GM15510 (cell line): ENCODE results near the gene ZNF521.

Source experiments
- POLR2A ChIP-seq: IDR thresholded peaks from 3 replicates; pipeline ENCODE4 v1.6.1; 2011; ENCODE audit warnings: borderline replicate concordance; ENCODE audit not compliant: insufficient read length; ENCODE audit errors: extremely low read depth

ZNF521 gene

DNA sequence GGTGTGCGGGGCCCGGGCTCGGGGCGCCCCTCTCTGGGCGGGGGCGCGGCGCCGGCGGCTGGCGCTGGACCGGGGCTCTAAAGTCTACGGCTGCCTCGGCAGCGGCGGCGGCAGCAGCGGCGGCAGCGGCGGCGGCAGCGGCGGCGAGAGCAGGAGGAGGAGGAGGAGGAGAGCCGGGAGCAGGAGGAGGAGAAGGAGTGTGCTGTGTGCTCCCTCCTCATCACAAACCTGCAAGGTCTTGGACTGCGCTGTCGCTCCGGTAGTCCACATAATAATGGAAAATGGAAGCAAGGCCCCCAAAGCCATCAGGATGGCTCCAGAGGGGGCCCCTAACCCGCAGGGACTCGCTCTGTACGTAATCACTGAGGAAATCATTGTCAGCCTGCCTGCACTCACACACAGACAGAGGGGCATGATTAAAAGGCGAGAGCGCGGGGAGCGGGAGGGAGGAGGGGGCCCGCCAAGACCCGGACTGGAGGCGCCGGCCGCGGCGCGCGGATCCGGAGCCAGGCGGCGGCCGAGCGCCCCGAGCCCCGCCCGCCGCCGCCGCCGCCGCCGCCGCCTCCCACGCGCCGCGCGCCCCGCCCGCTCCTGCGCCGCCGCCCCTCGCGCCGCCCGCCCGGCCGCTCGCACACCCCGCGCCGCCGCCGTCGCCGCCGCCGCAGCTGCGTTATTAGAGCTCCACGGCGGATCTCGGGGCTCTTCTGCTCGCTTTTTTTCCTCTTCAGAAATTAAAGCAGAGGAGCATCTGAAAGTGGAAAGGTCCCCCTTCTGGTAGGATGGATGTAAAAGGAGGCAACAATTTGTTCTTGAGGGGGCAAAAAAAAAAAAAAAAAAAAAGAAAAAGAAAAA lies at the start of gene ZNF521:
ZNF521 (minus strand) TSS at position 390 of the 852 bp plus-strand sequence. CDS start 1,220 bp downstream, outside the sequence.
- no peak for TF ChIP-seq POLR2A

DNA sequence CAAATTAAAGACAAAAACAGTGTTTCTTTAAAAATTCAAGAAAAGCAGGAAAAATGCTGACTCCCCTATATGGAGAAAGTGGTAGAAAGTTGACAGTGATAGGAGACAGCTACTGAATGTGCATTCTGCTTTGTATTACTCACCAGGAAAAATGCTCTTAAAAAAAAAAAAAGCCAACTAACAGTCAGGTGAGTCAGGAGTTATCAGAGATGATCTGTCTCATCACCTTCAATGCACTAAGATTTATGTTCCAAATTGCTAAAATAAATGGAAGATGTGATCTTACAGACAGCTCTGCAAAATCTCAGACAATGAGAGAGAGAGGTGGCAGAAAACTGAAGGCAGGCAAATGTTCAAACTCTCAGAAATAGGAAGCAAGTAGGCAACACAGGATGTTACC lies 47.6 kb upstream of the ZNF521 start:
- TF ChIP-seq POLR2A, result no peak

- no peak for TF ChIP-seq POLR2A
Measured at GRCh38 chr18:25392192-25392591, 40.2 kb upstream of the ZNF521 start.

GRCh38 chr18:25373432-25374179 lies 21.6 kb upstream of the ZNF521 start:
- no peak for TF ChIP-seq POLR2A

DNA sequence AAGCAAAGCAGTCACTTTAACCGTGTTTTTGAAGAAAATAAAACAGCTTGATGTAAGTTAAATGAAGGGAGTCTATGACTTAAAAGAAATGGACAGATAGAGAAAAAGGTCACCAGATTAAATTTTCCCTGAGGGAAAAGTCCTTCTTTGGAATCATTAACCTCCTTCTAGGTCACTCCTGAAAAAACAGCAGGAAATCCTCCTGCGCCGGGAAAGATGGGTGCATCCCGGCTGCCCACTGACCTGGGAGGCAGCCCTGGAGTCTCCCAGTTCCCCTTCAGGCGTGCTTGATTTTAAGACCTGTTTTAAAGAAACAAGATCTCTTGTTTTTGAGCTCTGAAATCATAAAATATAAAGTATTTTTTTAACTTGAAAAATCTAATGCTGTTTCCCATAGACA lies 18.4 kb upstream of the ZNF521 start:
- TF ChIP-seq POLR2A, result no peak

DNA sequence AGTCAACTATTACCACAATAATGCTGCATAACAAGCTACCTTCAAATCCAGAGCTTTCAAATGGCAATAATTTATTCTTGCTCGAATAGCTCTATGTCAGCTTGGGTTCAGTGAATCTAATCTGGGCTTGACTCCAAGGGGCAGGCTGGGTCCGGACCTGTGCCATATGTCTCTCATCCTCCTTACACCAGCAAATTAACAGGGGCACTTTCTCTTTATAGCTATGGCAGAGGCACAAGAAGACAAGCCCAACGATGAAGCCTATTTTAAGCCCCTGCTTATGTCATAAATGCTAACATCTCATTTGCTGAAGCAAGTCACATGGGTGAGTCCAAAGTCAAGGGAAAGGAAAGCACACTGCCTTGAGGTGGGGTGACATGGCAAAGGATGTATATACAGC lies 13.3 kb upstream of the ZNF521 start:
- TF ChIP-seq POLR2A, result no peak

DNA sequence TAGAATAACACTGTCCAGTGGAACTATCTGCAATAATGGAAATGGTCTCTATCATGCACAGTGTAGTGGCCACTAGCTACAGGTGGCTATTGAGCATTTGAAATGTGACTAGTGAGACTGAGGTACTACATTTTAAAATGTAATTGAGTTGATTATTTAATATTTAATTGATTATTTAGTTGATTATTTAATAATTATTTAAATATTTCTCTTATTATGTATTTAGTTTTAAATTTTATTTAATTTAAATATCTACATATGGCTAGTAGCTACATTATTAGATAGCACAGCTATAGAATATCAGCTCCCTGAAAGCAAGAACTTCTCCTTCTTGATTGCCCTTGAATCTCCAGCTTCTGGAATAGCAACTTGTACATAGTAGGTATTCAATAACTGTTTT lies 12.8 kb upstream of the ZNF521 start:
- no peak for TF ChIP-seq POLR2A

- no peak for TF ChIP-seq POLR2A
Measured at GRCh38 chr18:25360301-25360899, 8.4 kb upstream of the ZNF521 start.

- TF ChIP-seq POLR2A, result no peak
Measured at GRCh38 chr18:25353080-25353479, 1.1 kb upstream of the ZNF521 start.

DNA sequence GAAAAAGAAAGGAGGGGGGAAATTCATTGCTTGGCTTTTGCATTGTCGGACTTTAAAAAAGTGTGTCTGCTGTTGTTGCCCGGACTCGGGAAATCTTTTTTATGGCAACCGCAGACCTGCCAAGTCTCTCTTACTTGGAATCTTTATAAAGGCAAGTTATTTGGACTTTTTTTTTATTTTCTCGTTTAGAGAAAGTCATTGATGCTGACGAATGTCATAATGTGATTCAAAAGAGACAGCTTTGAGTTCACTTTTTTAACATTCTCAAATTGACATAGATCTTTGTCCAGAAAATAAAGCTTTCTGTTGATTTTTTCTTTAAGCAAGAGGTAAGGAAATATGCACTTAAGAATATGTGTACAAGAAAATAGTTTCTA lies 651 bp upstream of the ZNF521 start:
- no peak for TF ChIP-seq POLR2A

DNA sequence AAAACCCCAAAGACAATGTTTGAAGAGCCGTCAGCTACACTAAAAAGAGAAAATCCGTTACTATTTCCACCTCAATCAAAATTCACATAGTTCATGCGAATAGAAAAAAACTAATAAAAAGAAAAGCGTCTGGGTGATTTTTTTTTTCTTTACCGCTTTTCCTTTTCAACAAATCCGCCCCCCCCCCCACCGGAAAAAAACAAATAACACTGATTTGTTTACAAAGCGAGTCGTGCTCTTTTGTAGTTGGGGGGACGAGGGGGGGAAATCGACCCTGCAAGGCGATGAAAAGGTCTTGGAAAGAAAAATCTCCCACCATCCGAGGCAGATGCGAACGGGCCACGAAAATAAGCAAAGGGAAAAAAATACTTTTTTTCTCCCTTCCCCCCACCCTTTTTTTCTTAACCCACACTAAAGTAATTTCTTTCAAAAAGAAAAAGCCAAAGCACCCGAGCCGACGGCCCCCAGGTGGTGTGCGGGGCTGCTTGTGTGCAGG lies 638 bp downstream of the ZNF521 start:
- TF ChIP-seq POLR2A, result no peak

DNA sequence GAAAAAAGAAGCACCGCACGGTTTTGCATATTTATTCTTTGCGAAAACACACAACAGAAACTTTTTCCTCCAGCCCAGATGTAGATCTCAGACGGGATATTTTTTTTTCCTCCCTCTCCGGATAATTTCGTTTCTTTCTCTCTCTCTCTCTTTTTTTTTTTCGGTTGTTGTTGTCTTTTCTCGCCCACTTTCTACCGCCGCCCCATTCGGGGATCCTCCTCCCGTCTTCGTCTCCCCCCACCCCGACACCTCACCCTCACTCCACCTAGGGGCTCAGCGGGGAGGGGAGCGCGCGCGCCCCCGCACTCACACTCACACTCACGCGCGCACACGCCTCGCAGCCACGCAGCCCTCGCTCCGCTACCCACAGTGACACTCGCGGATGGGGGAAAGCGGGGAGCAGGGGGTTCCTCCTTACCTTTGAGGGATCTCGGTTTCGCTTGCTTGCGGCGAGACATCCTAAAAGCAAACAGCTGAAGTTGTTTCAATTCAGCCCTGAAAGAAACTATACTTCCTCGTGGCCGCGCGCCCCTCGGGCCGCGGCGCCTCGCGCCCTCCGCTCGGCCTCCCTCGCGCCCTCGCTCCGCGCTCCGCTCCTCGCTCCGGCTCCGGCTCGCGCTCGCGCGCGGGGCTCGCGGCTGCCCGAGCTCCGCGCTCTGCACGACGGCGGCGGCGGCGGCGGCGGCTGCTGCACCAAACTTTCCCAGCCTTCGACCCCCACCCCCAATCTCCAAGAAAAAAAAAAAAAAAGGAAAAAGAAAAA lies 1.3 kb downstream of the ZNF521 start:
- TF ChIP-seq POLR2A, result no peak

DNA sequence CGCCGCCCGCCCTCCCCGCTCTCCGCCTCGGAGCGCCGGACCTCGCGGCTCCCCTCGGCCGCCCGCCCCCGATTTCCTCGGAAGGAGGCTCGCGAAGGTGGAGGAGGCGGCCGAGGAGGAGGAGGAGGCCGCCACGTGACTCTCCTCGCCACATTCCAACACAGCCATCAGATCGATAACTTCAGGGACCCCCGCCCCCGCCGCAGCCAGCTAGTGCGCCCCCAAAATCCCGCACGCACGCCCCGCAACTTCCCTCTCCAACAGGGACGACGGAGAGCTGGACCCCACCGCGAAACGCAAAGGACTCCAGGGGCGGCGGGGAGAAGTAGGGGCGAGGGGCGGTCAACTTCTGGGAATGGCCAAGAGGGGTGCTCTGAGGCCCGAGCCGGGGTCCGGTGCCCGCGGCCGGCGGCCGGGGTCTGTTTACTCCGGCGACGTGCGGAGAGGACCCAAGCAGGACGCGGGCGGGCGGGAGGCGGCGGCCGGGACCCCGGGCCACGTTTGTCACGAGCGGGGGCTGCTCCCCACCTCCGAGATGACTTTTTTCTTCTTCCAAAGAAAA lies 2.0 kb downstream of the ZNF521 start:
- TF ChIP-seq POLR2A, result no peak
